ENCODE measurements around the gene AGPS. TPM values are rescaled to one million over a fixed set of nuclear protein-coding genes. Genes with fewer than 3 reads are reported as not detected.

Gene AGPS
- total RNA-seq, 1 experiment from 2014 or later: 28.4 TPM

GRCh38 chr2:177586154-177586553 lies 193.6 kb downstream of the AGPS start:
- Histone ChIP-seq H3K27me3 (ENCODE audit: control insufficient read depth, insufficient read depth, low read length) (no peaks in the 10 kb centered on the region), H3K36me3 (replicated peaks; ENCODE audit: control insufficient read depth, insufficient read depth, low read length) (no peaks in the 10 kb centered on the region), H3K4me3 (ENCODE audit: insufficient read depth, low read depth, low read length) (no peak overlapping the region)
- no peak for DNase-seq

GRCh38 chr2:177587371-177587770 lies 194.8 kb downstream of the AGPS start:
- H3K27me3 ChIP-seq (ENCODE audit: control insufficient read depth, insufficient read depth, low read length): no peaks in the 10 kb centered on the region

GRCh38 chr2:177588671-177589070 lies 196.1 kb downstream of the AGPS start:
- no peaks in the 10 kb centered on the region for H3K27me3 ChIP-seq (ENCODE audit: control insufficient read depth, insufficient read depth, low read length)
- no peak overlapping the region for H3K4me3 ChIP-seq (ENCODE audit: insufficient read depth, low read depth, low read length)
- H3K36me3 ChIP-seq (replicated peaks; ENCODE audit: control insufficient read depth, insufficient read depth, low read length): no peaks in the 10 kb centered on the region
- DNase-seq: no peak

More at GRCh38 chr2:177587371-177587770, 194.8 kb downstream of the AGPS start:
- no peak overlapping the region for H3K4me3 ChIP-seq (ENCODE audit: insufficient read depth, low read depth, low read length)
- no peak for DNase-seq
- no peaks in the 10 kb centered on the region for H3K36me3 ChIP-seq (replicated peaks; ENCODE audit: control insufficient read depth, insufficient read depth, low read length)

GRCh38 chr2:177589186-177589585 lies 196.6 kb downstream of the AGPS start:
- DNase-seq: no peak
- no peak overlapping the region for H3K4me3 ChIP-seq (ENCODE audit: insufficient read depth, low read depth, low read length)

GRCh38 chr2:177592397-177592796 lies 199.8 kb downstream of the AGPS start:
- no peaks in the 10 kb centered on the region; the same call in 1 of the 2 replicates for H3K27me3 ChIP-seq (ENCODE audit: control insufficient read depth, insufficient read depth, low read length)
- H3K36me3 ChIP-seq (replicated peaks; ENCODE audit: control insufficient read depth, insufficient read depth, low read length): no peaks in the 10 kb centered on the region
- DNase-seq: no peak
- H3K4me3 ChIP-seq (ENCODE audit: insufficient read depth, low read depth, low read length): no peak overlapping the region

More at GRCh38 chr2:177589186-177589585, 196.6 kb downstream of the AGPS start:
- Histone ChIP-seq H3K27me3 (ENCODE audit: control insufficient read depth, insufficient read depth, low read length) (no peaks in the 10 kb centered on the region), H3K36me3 (replicated peaks; ENCODE audit: control insufficient read depth, insufficient read depth, low read length) (no peaks in the 10 kb centered on the region)

- no peak for DNase-seq
- no peaks in the 10 kb centered on the region; the same call in 1 of the 2 replicates for H3K27me3 ChIP-seq (ENCODE audit: control insufficient read depth, insufficient read depth, low read length)
- H3K4me3 ChIP-seq (ENCODE audit: insufficient read depth, low read depth, low read length): no peak overlapping the region
- H3K36me3 ChIP-seq (replicated peaks; ENCODE audit: control insufficient read depth, insufficient read depth, low read length): no peaks in the 10 kb centered on the region
Observed at GRCh38 chr2:177592945-177593344, 200.4 kb downstream of the AGPS start.

GRCh38 chr2:177593402-177593801 lies 200.8 kb downstream of the AGPS start:
- H3K27me3 ChIP-seq (ENCODE audit: control insufficient read depth, insufficient read depth, low read length): no peaks in the 10 kb centered on the region; the same call in 1 of the 2 replicates
- no peak for DNase-seq
- H3K4me3 ChIP-seq (ENCODE audit: insufficient read depth, low read depth, low read length): no peak overlapping the region
- H3K36me3 ChIP-seq (replicated peaks; ENCODE audit: control insufficient read depth, insufficient read depth, low read length): no peaks in the 10 kb centered on the region

Other genes with a start within 250 kb of the AGPS start
- gene HNRNPA3, start 180.0 kb upstream of the AGPS start, total RNA-seq (2014; rRNA removed; shearing (Covaris generic)): 55.4 and 77.6 TPM in 2 replicates
- 19.2 and 23.6 TPM in 2 replicates for gene NFE2L2, start 128.0 kb upstream of the AGPS start, total RNA-seq (2014; rRNA removed; shearing (Covaris generic))